HCT116 (cell line): ENCODE measurements around the gene KCNIP4. TPM values are rescaled to one million over a fixed set of nuclear protein-coding genes. Genes with fewer than 3 reads are reported as not detected.

Experiments used
- ATAC-seq: fragments of 200-7000 bp; cut with Tn5 transposase; 2 replicates; pipeline ENCODE4 v1.9.1; 2020; ENCODE audit warnings: mild to moderate bottlenecking, moderate library complexity
- BruUV-seq: library from RNA; stranded (reverse); fragments of 400-500 nt; replicated peaks from 2 replicates; lab custom pipeline; 2021; lab: Mats Ljungman, UMichigan
- CTCF ChIA-PET: fragments of 300-600 bp; sonication (Branson Sonifier 250); formaldehyde crosslinking; loops from one replicate; lab custom pipeline; 2021; ENCODE audit warnings: antibody characterized with exemption; lab: Charles Lee
- POLR2A ChIA-PET: fragments of 300-600, 350-600 bp; sonication (Branson Sonifier 250); formaldehyde crosslinking; loops from one replicate; lab custom pipeline; 2021; ENCODE audit warnings: antibody characterized with exemption; lab: Charles Lee
- RAD21 ChIA-PET, 2 experiments: fragments of 300-600 bp; sonication (Branson Sonifier 250); formaldehyde crosslinking; loops; one replicate each; lab custom pipeline; 2023; ENCODE audit warnings: low total read pairs in 2 of 2; ENCODE audit not compliant: uncharacterized antibody in 2 of 2, unreplicated experiment in 2 of 2, low non-redundant PET in 1 of 2; lab: Charles Lee
- DNase-seq: peaks from one replicate; pipeline ENCODE4 v3.0.0-alpha.2; 2010; ENCODE audit warnings: low read depth, low spot score
- H2AFZ ChIP-seq: fragments of 200-600 bp; shearing (Covaris generic), sonication (generic); 2 replicates; pipeline ENCODE4 v1.6.1; 2017; ENCODE audit warnings: low read depth, mixed run types, mixed read lengths, antibody characterized with exemption, low read length; ENCODE audit not compliant: poor library complexity, severe bottlenecking
- H3K27ac ChIP-seq: 2 replicates; pipeline ENCODE4 v1.5.1; 2012; ENCODE audit warnings: low read depth, low read length
- H3K27me3 ChIP-seq: fragments of 200-600 bp; sonication (generic); 2 replicates; pipeline ENCODE4 v1.6.1; 2016; ENCODE audit warnings: mixed run types, low read length, mixed read lengths; ENCODE audit not compliant: insufficient read depth
- H3K36me3 ChIP-seq, 2 experiments: fragments of 200-500 bp in 1 of 2; fragments of 200-600 bp in 1 of 2; sonication (Bioruptor generic) in 1 of 2; sonication (generic) in 1 of 2; 2 replicates each; pipeline versions ENCODE4 v1.5.1 to v1.6.1; 2014 to 2016; ENCODE audit warnings: low read length in 2 of 2, inconsistent platforms in 1 of 2, mixed read lengths in 1 of 2, mixed run types in 1 of 2; ENCODE audit not compliant: insufficient read depth in 2 of 2, control insufficient read depth in 1 of 2
- H3K4me1 ChIP-seq, 2 experiments: fragments of 200-600 bp in 1 of 2; sonication (generic) in 1 of 2; 2 replicates each; pipeline versions ENCODE4 v1.5.1 to v1.6.1; 2012 to 2017; ENCODE audit warnings: low read length in 2 of 2, inconsistent platforms in 1 of 2, mild to moderate bottlenecking in 1 of 2, mixed read lengths in 1 of 2, mixed run types in 1 of 2, moderate library complexity in 1 of 2; ENCODE audit not compliant: insufficient read depth in 2 of 2, control insufficient read depth in 1 of 2
- H3K4me2 ChIP-seq: fragments of 200-600 bp; sonication (generic); 2 replicates; pipeline ENCODE4 v1.6.1; 2017; ENCODE audit warnings: mixed run types, low read length, mixed read lengths
- H3K4me3 ChIP-seq, 2 experiments: fragments of 200-600 bp in 1 of 2; sonication (generic) in 1 of 2; replicated peaks in 1 of 2; 2 replicates each; pipeline ENCODE4 v1.5.1; 2011 to 2016; ENCODE audit warnings: low read length in 2 of 2, control low read depth in 1 of 2, low read depth in 1 of 2, mild to moderate bottlenecking in 1 of 2, mixed read lengths in 1 of 2, mixed run types in 1 of 2
- H3K79me2 ChIP-seq: fragments of 200-600 bp; sonication (generic); 2 replicates; pipeline ENCODE4 v1.6.1; 2017; ENCODE audit warnings: mild to moderate bottlenecking, mixed run types, low read length, moderate library complexity, mixed read lengths; ENCODE audit not compliant: insufficient read depth
- H3K9ac ChIP-seq: fragments of 200-600 bp; sonication (generic); 2 replicates; pipeline ENCODE4 v1.6.1; 2016; ENCODE audit warnings: low read length, mixed read lengths
- H3K9me2 ChIP-seq: fragments of 200-600 bp; sonication (generic), shearing (Covaris generic); 2 replicates; pipeline ENCODE4 v1.6.1; 2017; ENCODE audit warnings: mixed run types, mild to moderate bottlenecking, moderate library complexity; ENCODE audit not compliant: insufficient read depth
- H3K9me3 ChIP-seq, 2 experiments: fragments of 200-500 bp in 1 of 2; fragments of 200-600 bp in 1 of 2; sonication (Bioruptor generic) in 1 of 2; sonication (generic) in 1 of 2; 2 replicates each; pipeline ENCODE4 v1.6.1; 2014 to 2017; ENCODE audit warnings: low read length in 2 of 2, mixed read lengths in 2 of 2, inconsistent platforms in 1 of 2, low read depth in 1 of 2, mild to moderate bottlenecking in 1 of 2, mixed run types in 1 of 2, moderate library complexity in 1 of 2; ENCODE audit not compliant: control insufficient read depth in 1 of 2, insufficient read depth in 1 of 2
- H4K20me1 ChIP-seq: fragments of 200-600 bp; sonication (generic), shearing (Covaris generic); 2 replicates; pipeline ENCODE4 v1.6.1; 2017; ENCODE audit warnings: mixed run types, mild to moderate bottlenecking, moderate library complexity; ENCODE audit not compliant: insufficient read depth
- ATF3 ChIP-seq: IDR thresholded peaks from 2 replicates; pipeline ENCODE4 v1.6.1; 2012
- CBX3 ChIP-seq: IDR thresholded peaks from 2 replicates; pipeline ENCODE4 v1.6.1; 2012; ENCODE audit warnings: low read depth
- CEBPB ChIP-seq: IDR thresholded peaks from 2 replicates; pipeline ENCODE4 v1.6.1; 2012; ENCODE audit warnings: low read depth
- CTCF ChIP-seq, 3 experiments: fragments of 200-600 bp in 1 of 3; sonication (generic) in 1 of 3; IDR thresholded peaks in 2 of 3; conservative IDR thresholded peaks in 1 of 3; 2 replicates each; pipeline ENCODE4 v1.5.1; 2012 to 2017; ENCODE audit warnings: low read depth in 2 of 3, low read length in 2 of 3, antibody characterized with exemption in 1 of 3, borderline replicate concordance in 1 of 3, control low read depth in 1 of 3, mild to moderate bottlenecking in 1 of 3, mixed read lengths in 1 of 3, mixed run types in 1 of 3, moderate library complexity in 1 of 3; ENCODE audit not compliant: insufficient read depth in 1 of 3
- EGR1 ChIP-seq: IDR thresholded peaks from 2 replicates; pipeline ENCODE4 v1.6.1; 2012; ENCODE audit warnings: low read depth
- ELF1 ChIP-seq: IDR thresholded peaks from 2 replicates; pipeline ENCODE4 v1.6.1; 2012; ENCODE audit warnings: low read depth, borderline replicate concordance
- EZH2 ChIP-seq: fragments of 200-600 bp; sonication (generic); IDR thresholded peaks from 2 replicates; pipeline ENCODE4 v1.6.1; 2017; ENCODE audit warnings: antibody characterized with exemption, mixed run types
- EZH2phosphoT487 ChIP-seq: fragments of 200-600 bp; IDR thresholded peaks from 2 replicates; pipeline ENCODE4 v1.6.1; 2018; ENCODE audit warnings: antibody characterized with exemption, borderline replicate concordance
- FOSL1 ChIP-seq: IDR thresholded peaks from 2 replicates; pipeline ENCODE4 v1.6.1; 2012; ENCODE audit warnings: low read depth
- RAD21 ChIP-seq: IDR thresholded peaks from 2 replicates; pipeline ENCODE4 v1.6.1; 2012; ENCODE audit warnings: low read depth, mild to moderate bottlenecking
- SIN3A ChIP-seq: IDR thresholded peaks from 2 replicates; pipeline ENCODE4 v1.6.1; 2012; ENCODE audit warnings: low read depth
- SP1 ChIP-seq: IDR thresholded peaks from 2 replicates; pipeline ENCODE4 v1.6.1; 2012; ENCODE audit warnings: low read depth
- SRF ChIP-seq: IDR thresholded peaks from 2 replicates; pipeline ENCODE4 v1.6.1; 2012; ENCODE audit warnings: low read depth
- TCF7L2 ChIP-seq: IDR thresholded peaks from 2 replicates; pipeline ENCODE4 v1.7.0; 2011; ENCODE audit warnings: borderline replicate concordance, inconsistent platforms; ENCODE audit not compliant: insufficient read depth, insufficient read length; ENCODE audit errors: extremely low read depth
- YY1 ChIP-seq: IDR thresholded peaks from 2 replicates; pipeline ENCODE4 v1.6.1; 2011; ENCODE audit warnings: low read length, low read depth, moderate library complexity, mild to moderate bottlenecking; ENCODE audit not compliant: insufficient replicate concordance; ENCODE audit errors: extremely low read depth
- ZBTB33 ChIP-seq: IDR thresholded peaks from 2 replicates; pipeline ENCODE4 v1.6.1; 2011; ENCODE audit warnings: mild to moderate bottlenecking, low read length, moderate library complexity; ENCODE audit not compliant: insufficient replicate concordance; ENCODE audit errors: extremely low read depth
- ZNF274 ChIP-seq: fragments of 200-500 bp; sonication (Bioruptor generic); IDR thresholded peaks from 2 replicates; pipeline ENCODE4 v1.6.1; 2014; ENCODE audit warnings: mild to moderate bottlenecking, low read depth, low read length, inconsistent platforms
- intact Hi-C: fragments of 100-400 bp; cut with micrococcal nuclease; formaldehyde crosslinking; loops from 2 replicates; pipeline ENCODE4 v1.10.0; 2022
- total RNA-seq: library from RNA; stranded (reverse); gene quantifications from one replicate; pipeline ENCODE4 v1.2.1, GENCODE V29; 2021; ENCODE audit not compliant: unreplicated experiment

The KCNIP4 gene
- total RNA-seq, 1 experiment from 2014 or later = not detected

- ChIA-PET CTCF (no interaction called here), RAD21 (no interaction called here), POLR2A (no interaction called here)
- Histone ChIP-seq H3K9ac (no peak overlapping the region), H3K27me3 (no peaks in the 10 kb centered on the region), H3K4me2 (no peak overlapping the region), H3K36me3 (no peaks in the 10 kb centered on the region), H2AFZ (no peak overlapping the region), H3K4me1 (no peaks in the 10 kb centered on the region), H4K20me1 (no peaks in the 10 kb centered on the region), H3K9me3 (no peaks in the 10 kb centered on the region), H3K27ac (no peak overlapping the region), H3K9me2 (no peaks in the 10 kb centered on the region), H3K4me3 (no peak overlapping the region), H3K79me2 (no peaks in the 10 kb centered on the region)
- TF ChIP-seq EGR1 = no peak
- TF ChIP-seq EZH2 = no peak
- TF ChIP-seq SIN3A = no peak
- TF ChIP-seq ELF1 = no peak
- no peak for TF ChIP-seq CEBPB
- no peak for TF ChIP-seq CTCF (IDR thresholded peaks at IDR 0.05 in 2 of 3, conservative IDR thresholded peaks at IDR 0.05 in 1 of 3; ENCODE audit: borderline replicate concordance in 1 of 3, insufficient read depth in 1 of 3, low read depth in 2 of 3, low read length in 2 of 3)
- TF ChIP-seq ATF3 = no peak
- no peak for TF ChIP-seq ZBTB33
- TF ChIP-seq EZH2phosphoT487 = no peak
- TF ChIP-seq YY1 = no peak
- no peak for TF ChIP-seq SRF
- TF ChIP-seq RAD21 = no peak
- TF ChIP-seq ZNF274 = no peak
- TF ChIP-seq CBX3 = no peak
- TF ChIP-seq SP1 = no peak
- TF ChIP-seq TCF7L2 = no peak
- no peak for TF ChIP-seq FOSL1
- no peak for DNase-seq
- BruUV-seq = no TSS peak
- ATAC-seq = no peak
- intact Hi-C loops = no loop called here
Measured at GRCh38 chr4:20847124-20847747, 1101.3 kb downstream of the KCNIP4 start.
